Endothelial cell of umbilical vein (primary cell): ENCODE measurements around the gene C10orf105. TPM values are rescaled to one million over a fixed set of nuclear protein-coding genes. Genes with fewer than 3 reads are reported as not detected.

Experiments
- BruUV-seq: library from RNA; stranded (reverse); fragments of 400-500 nt; replicated peaks from 2 replicates; lab custom pipeline; 2021; lab: Mats Ljungman, UMichigan
- CTCF ChIA-PET: fragments of 300-600, 350-600 bp; sonication (Branson Sonifier 250); formaldehyde crosslinking; loops from one replicate; lab custom pipeline; 2021; ENCODE audit warnings: antibody characterized with exemption, inconsistent platforms; lab: Charles Lee
- POLR2A ChIA-PET: fragments of 300-600, 350-600 bp; sonication (Branson Sonifier 250); formaldehyde crosslinking; loops from one replicate; lab custom pipeline; 2021; ENCODE audit warnings: antibody characterized with exemption, inconsistent platforms; lab: Charles Lee
- DNase-seq: peaks from one replicate; pipeline ENCODE4 v3.0.0-alpha.2; 2011; ENCODE audit warnings: low read depth, low spot score
- FAIRE-seq: peaks from 2 replicates; lab custom pipeline; 2011; peaks lifted over from hg19 to GRCh38; lab: Jason Lieb, UNC
- H2AFZ ChIP-seq: 2 replicates; pipeline ENCODE4 v1.6.0; 2012; ENCODE audit warnings: low read depth, low read length, control low read depth, inconsistent platforms
- H3K27ac ChIP-seq: 2 replicates; pipeline ENCODE4 v1.5.1; 2011; ENCODE audit warnings: low read depth, mild to moderate bottlenecking, control low read depth, low read length, moderate library complexity; ENCODE audit not compliant: insufficient read depth
- H3K27me3 ChIP-seq, 2 experiments: 2 replicates each; pipeline versions ENCODE4 v1.6.0 to v1.6.1; 2011; ENCODE audit warnings: low read length in 2 of 2, mixed read lengths in 1 of 2; ENCODE audit not compliant: control insufficient read depth in 2 of 2, insufficient read depth in 2 of 2
- H3K36me3 ChIP-seq, 2 experiments: 2 replicates in 1 of 2; 3 replicates in 1 of 2; pipeline ENCODE4 v1.5.1; 2011; ENCODE audit warnings: low read length in 2 of 2, mild to moderate bottlenecking in 1 of 2, moderate library complexity in 1 of 2; ENCODE audit not compliant: control insufficient read depth in 2 of 2, insufficient read depth in 2 of 2; ENCODE audit errors: extremely low read depth in 1 of 2
- H3K4me1 ChIP-seq: 3 replicates; pipeline ENCODE4 v1.5.1; 2011; ENCODE audit warnings: mild to moderate bottlenecking, low read length; ENCODE audit not compliant: control insufficient read depth, insufficient read depth; ENCODE audit errors: extremely low read depth
- H3K4me2 ChIP-seq: 2 replicates; pipeline ENCODE4 v1.6.1; 2011; ENCODE audit warnings: low read length, control low read depth, mixed read lengths; ENCODE audit not compliant: insufficient read depth
- H3K4me3 ChIP-seq, 3 experiments: fragments of 200-600 bp in 1 of 3; sonication (generic), shearing (Covaris generic) in 1 of 3; replicated peaks in 1 of 3; 2 replicates each; pipeline ENCODE4 v1.5.1; 2011 to 2016; ENCODE audit warnings: control low read depth in 3 of 3, low read length in 3 of 3, mild to moderate bottlenecking in 2 of 3, inconsistent platforms in 1 of 3, low read depth in 1 of 3, moderate library complexity in 1 of 3; ENCODE audit not compliant: insufficient read depth in 1 of 3
- H3K79me2 ChIP-seq: 2 replicates; pipeline ENCODE4 v1.6.0; 2012; ENCODE audit warnings: low read length, inconsistent platforms; ENCODE audit not compliant: control insufficient read depth, insufficient read depth
- H3K9ac ChIP-seq: replicated peaks from 2 replicates; pipeline ENCODE3; 2011; ENCODE audit warnings: low read length, control low read depth; ENCODE audit not compliant: insufficient read depth; ENCODE audit errors: extremely low read depth
- H3K9me1 ChIP-seq: replicated peaks from 3 replicates; pipeline ENCODE4 v1.6.0; 2011; ENCODE audit warnings: mild to moderate bottlenecking, low read length; ENCODE audit not compliant: control insufficient read depth, insufficient read depth; ENCODE audit errors: extremely low read depth
- H3K9me3 ChIP-seq: replicated peaks from 2 replicates; pipeline ENCODE4 v1.5.1; 2012; ENCODE audit warnings: low read length, inconsistent platforms; ENCODE audit not compliant: control insufficient read depth, insufficient read depth
- H4K20me1 ChIP-seq: replicated peaks from 2 replicates; pipeline ENCODE3; 2011; ENCODE audit warnings: mild to moderate bottlenecking, low read length; ENCODE audit not compliant: control insufficient read depth, insufficient read depth; ENCODE audit errors: extremely low read depth
- CTCF ChIP-seq, 2 donors: IDR thresholded peaks; 1 replicate in 1 of 2; 2 replicates in 1 of 2; pipeline ENCODE4 v1.5.1; 2011; ENCODE audit warnings: low read length in 2 of 2, mild to moderate bottlenecking in 2 of 2, moderate library complexity in 2 of 2, control low read depth in 1 of 2, inconsistent platforms in 1 of 2, low read depth in 1 of 2; ENCODE audit not compliant: insufficient read depth in 1 of 2; ENCODE audit errors: extremely low read depth in 1 of 2
- EZH2 ChIP-seq: IDR thresholded peaks from 2 replicates; pipeline ENCODE4 v1.6.1; 2012; ENCODE audit warnings: borderline replicate concordance, low read depth, mild to moderate bottlenecking, moderate library complexity, low read length, inconsistent platforms; ENCODE audit not compliant: severe bottlenecking
- FOS ChIP-seq: IDR thresholded peaks from 2 replicates; pipeline ENCODE4 v1.6.1; 2011; ENCODE audit warnings: mild to moderate bottlenecking, low read length, moderate library complexity, borderline replicate concordance; ENCODE audit not compliant: insufficient read depth
- GATA2 ChIP-seq: IDR thresholded peaks from 2 replicates; pipeline ENCODE4 v1.7.0; 2011; ENCODE audit warnings: low read depth, mild to moderate bottlenecking, moderate library complexity, mixed read lengths, low read length; ENCODE audit not compliant: insufficient read length, insufficient read depth
- JUN ChIP-seq: IDR thresholded peaks from 2 replicates; pipeline ENCODE4 v1.6.1; 2011; ENCODE audit warnings: borderline replicate concordance, low read depth; ENCODE audit not compliant: insufficient read length, insufficient read depth
- MAX ChIP-seq: IDR thresholded peaks from 2 replicates; pipeline ENCODE4 v1.6.1; 2011; ENCODE audit not compliant: insufficient read depth, insufficient read length
- MYC ChIP-seq: IDR thresholded peaks from one replicate; pipeline ENCODE4 v1.6.1; 2011; ENCODE audit warnings: mild to moderate bottlenecking, low read depth, low read length
- POLR2AphosphoS5 ChIP-seq: IDR thresholded peaks from 2 replicates; pipeline ENCODE4 v1.6.1; 2012; ENCODE audit warnings: low read depth, mild to moderate bottlenecking, control low read depth, low read length, moderate library complexity; ENCODE audit not compliant: insufficient read depth
- dilution Hi-C: fragments of 300-500 bp; cut with MboI; formaldehyde crosslinking; loops from one replicate; pipeline ENCODE4 v1.15.0; 2019; ENCODE audit warnings: low sequenced_read_pairs; ENCODE audit not compliant: extremely low pct_ligation_motif_present
- intact Hi-C: fragments of 100-400 bp; cut with micrococcal nuclease; formaldehyde crosslinking; loops from one replicate; pipeline ENCODE4 v1.10.0; 2022
- polyA plus RNA-seq, 4 experiments: library from polyadenylated mRNA; depleted of rRNA in 3 of 4; stranded (reverse) in 3 of 4; unstranded in 1 of 4; fragments of >200 nt; gene quantifications; 2 replicates each; pipeline versions ENCODE4 v1.2.1 to v1.2.3, GENCODE V29; 2011 to 2012; ENCODE audit warnings: missing spikeins in 1 of 4
- total RNA-seq: library from RNA; stranded (reverse); gene quantifications from 2 replicates; pipeline ENCODE4 v1.2.3, GENCODE V29; 2021

Gene C10orf105
- total and polyA plus RNA-seq, 2 donors (not counting 3 experiments of a cell fraction or from before 2014, with no cell fraction given), result not detected

DNA sequence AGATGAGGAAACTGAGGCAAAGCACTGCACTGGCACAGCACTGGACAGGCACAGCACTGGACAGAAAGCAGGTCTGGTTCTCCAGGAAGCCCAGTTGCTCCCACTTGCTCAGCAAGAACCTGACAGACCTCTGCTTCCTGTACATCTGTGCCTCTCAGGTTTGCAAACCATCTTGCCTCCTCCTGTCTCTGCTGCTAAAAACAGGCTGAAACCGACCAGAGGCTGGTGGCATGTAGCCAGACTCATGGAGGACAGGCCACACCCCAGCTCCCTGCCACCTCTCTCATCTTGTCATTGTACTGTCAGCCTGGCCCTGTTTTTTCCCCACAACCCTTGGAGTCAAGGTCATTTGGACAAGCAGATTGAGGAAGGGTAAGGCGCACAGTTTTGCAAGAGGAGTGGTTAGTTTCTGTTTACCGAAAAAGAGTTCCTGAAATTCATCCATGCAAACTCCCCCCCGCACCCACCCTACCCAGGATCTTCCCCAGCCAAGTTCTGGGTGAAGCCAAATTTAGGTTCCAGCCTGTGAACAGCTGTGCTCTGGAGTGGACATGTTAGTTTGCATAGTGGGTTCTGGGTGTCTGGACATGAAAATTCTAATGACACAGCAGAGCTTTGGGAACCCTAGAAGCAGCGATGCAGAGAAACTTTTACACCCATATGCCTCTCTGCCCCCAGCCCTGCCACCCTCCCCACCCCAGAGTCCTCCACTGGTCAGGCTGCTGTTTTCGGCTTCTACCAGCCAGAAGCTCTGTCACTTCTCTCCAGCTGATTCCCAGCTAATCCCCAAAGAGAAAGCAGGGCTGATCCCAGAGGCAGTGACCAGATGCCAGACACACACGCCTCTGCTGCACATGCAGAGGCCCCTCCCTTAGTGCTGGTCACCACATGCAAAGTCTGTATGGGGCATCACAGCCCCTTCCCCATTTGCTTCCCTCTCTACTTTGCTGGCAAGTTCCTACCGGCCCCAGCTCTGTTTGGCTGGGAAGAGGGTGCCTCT lies 8.5 kb upstream of the C10orf105 start:
- H4K20me1 ChIP-seq, result no peaks in the 10 kb centered on the region
- H2AFZ ChIP-seq, result no peak overlapping the region
- H3K9ac ChIP-seq, result no peak overlapping the region
- TF ChIP-seq POLR2AphosphoS5, result no peak
- TF ChIP-seq EZH2, result no peak
- no peak for TF ChIP-seq JUN
- no peak for TF ChIP-seq CTCF (IDR thresholded peaks at IDR 0.05; ENCODE audit: extremely low read depth in 1 of 2, insufficient read depth in 1 of 2, low read depth in 1 of 2, low read length in 2 of 2)
- TF ChIP-seq FOS, result no peak
- no peak for TF ChIP-seq MYC
- no peak for TF ChIP-seq MAX
- TF ChIP-seq GATA2, result no peak
- ChIA-PET CTCF (interaction anchor here (0.9 to 1.5 kb wide), 6 partner anchors 9 to 158 kb away, joined by 3 to 6 read pairs (median 4); partner anchors contain the start of gene VSIR), POLR2A (no interaction called here)
- no TSS peak for BruUV-seq
- no peak overlapping the region for H3K4me2 ChIP-seq
- intact Hi-C loops, result loop anchor here (2.0 to 10.0 kb wide), 3 partner anchors 45 to 167 kb away; partner anchors contain the start of gene VSIR
- dilution Hi-C loops, result no loop called here
- FAIRE-seq (no peak), DNase-seq (no peak)
- no peaks in the 10 kb centered on the region for H3K79me2 ChIP-seq
- H3K9me1 ChIP-seq, result no peaks in the 10 kb centered on the region
- no peaks in the 10 kb centered on the region for H3K9me3 ChIP-seq
- H3K36me3 ChIP-seq, result no peaks in the 10 kb centered on the region
- no peak overlapping the region for H3K4me3 ChIP-seq
- H3K27ac ChIP-seq, result no peak overlapping the region
- H3K27me3 ChIP-seq, result peaks cover 0 to 2% of the 10 kb centered on the region in 2 experiments
- H3K4me1 ChIP-seq, result peaks cover 3% of the 10 kb centered on the region
